D721Med (cell line): ENCODE data around the gene SREBF1.

ENCODE experiments used
- DNase-seq: peaks from one replicate; pipeline ENCODE4 v3.0.0; 2011; ENCODE audit warnings: low spot score; ENCODE audit not compliant: insufficient read length
- FAIRE-seq: peaks from 2 replicates; lab custom pipeline; 2011; peaks lifted over from hg19 to GRCh38; lab: Jason Lieb, UNC
- TF ChIP-seq, protein P1 (sequence below): IDR thresholded peaks from 2 replicates; pipeline ENCODE4 v1.5.1; 2012; ENCODE audit warnings: mild to moderate bottlenecking, control low read depth; ENCODE audit not compliant: insufficient read depth; ENCODE audit errors: missing control alignments

Gene SREBF1

DNA sequence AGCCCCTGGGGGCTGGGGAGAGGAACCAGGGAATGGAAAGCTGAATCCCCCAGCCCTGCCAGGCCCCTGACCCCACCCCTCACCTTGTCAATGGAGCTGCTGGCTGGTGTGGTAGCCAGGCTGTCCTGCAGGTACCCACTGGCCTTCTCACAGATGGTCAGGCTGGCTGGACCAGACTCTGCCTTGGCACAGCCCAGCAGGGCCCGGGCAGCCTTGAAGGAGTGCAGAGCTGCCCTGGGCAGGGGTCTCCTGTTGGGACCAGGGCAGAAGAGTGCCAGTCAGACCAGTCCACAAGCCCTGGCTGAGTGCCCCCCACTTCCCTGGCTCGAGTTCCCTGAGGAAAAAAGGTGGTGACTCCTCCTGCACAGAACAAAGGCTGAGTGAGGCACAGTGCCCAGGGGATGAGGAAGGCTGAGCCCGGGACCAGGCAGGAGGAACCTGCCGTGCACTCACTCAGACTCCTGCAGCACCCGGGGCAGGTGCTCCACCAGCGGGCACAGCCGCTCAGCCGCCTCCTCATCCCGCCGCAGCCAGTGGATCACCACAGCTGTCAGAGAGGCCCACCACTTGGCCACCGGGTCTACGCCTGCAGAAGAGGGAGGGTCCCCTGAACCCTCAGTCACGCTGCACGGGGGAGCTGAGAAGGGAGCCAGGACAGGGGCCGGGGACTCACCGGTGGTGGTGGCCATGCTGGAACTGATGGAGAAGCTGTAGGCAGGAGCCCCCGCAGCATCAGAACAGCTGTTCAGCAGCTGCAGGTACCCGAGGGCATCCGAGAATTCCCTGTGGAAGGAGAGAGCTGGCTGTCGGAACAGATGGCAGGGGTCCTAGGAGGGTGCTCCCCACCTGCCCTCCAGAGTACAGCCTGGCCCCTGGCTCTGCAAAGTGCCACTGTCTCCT, 22.4 kb downstream of the SREBF1 start:
- DNase-seq = no peak
- no peak for FAIRE-seq
- TF ChIP-seq, protein P1, sequence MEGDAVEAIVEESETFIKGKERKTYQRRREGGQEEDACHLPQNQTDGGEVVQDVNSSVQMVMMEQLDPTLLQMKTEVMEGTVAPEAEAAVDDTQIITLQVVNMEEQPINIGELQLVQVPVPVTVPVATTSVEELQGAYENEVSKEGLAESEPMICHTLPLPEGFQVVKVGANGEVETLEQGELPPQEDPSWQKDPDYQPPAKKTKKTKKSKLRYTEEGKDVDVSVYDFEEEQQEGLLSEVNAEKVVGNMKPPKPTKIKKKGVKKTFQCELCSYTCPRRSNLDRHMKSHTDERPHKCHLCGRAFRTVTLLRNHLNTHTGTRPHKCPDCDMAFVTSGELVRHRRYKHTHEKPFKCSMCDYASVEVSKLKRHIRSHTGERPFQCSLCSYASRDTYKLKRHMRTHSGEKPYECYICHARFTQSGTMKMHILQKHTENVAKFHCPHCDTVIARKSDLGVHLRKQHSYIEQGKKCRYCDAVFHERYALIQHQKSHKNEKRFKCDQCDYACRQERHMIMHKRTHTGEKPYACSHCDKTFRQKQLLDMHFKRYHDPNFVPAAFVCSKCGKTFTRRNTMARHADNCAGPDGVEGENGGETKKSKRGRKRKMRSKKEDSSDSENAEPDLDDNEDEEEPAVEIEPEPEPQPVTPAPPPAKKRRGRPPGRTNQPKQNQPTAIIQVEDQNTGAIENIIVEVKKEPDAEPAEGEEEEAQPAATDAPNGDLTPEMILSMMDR = no peak

DNA sequence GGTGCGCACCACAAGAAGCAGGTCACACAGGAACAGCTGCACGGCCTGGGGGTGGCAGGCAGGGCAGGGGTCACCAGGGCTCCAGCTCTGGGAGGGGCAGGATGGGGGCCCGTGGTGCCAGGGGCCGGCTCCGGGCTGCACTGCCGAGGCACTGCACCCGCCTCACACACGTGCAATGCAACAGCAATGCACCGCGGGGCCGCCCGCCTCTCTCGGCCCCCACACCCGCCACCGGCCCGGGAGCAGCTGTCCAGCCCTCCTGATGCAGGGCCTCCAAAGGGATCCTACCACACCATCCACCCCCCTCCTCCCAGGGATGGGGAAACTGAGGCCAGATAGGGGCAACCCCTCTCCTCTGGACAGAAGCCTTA, 23.1 kb downstream of the SREBF1 start:
- TF ChIP-seq, protein P1 = no peak
- no peak for DNase-seq
- no peak for FAIRE-seq

DNA sequence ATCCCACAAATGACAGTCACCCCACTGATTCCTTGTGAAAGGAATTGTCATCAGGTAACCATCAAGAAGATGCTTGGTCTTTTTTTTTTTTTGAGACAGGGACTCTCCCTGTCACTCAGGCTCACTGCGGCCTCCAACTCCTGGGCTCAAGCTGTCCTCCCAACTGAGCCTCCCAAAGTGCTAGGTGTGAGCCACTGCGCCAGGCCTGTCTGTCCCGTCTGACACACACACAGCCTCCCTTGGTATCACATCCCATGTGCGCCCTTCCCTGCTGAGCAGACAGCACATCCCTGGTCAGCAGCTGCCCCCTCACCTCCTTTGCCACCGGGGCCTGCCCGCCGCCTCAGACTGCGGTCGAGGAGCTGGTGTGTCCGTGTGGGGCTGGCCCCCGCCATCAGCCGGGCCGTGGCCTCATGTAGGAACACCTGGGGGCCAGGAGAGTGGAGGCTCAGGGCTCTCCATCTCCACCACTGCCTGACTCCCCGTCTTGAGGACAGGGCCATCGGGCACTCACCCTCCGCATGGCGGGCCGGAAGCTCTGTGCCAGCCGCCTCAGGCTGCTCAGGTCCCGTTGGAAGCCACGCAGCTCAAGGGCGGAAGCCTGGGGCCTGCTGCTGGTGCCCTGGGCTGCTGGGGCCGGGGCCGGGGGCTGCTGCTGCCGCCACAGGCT, 23.6 kb downstream of the SREBF1 start:
- FAIRE-seq = no peak
- DNase-seq = no peak
- TF ChIP-seq, protein P1 = no peak

DNA sequence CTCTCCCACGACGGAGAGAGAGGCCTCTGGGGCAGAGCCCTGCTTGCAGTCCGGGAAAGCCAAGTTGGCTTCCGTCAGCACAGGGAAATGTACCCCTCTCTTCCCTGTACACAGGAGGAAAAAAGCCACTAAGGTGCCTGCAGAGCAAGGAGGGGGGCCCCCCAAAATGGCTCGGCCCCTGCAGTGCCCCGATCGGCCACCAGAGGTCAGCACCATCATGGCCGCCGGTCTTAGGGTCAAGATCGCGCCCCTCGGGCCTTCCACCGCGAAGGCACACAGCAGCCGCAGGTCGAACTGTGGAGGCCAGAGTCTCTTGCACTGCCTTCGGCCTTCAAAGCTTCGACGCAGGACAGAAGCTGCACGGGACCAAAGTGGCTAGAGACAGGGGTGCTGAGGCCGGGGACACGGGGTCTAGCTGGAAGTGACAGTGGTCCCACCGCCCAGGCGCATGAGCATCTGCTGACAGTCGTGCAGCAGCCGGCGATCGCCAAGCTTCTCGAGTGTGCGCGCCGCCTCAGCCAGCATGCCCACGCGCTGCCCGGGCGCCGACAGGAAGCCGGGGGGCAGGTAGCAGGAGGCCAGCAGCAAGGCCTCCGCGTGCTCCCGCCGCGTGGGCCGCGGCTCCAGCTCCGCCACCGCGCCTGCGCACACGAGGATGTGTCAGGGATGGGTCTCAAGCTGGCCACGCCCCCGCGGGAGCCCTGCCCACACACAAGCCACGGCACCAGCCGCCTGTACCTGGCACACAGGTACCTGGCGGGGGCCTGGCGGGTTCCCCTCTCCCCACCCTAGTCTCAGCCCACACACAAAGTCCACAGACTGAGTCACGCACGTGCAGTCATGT, 24.4 kb downstream of the SREBF1 start:
- TF ChIP-seq, protein P1 = peak; percentile 56
- no peak for FAIRE-seq
- DNase-seq = peak; percentile 79

DNA sequence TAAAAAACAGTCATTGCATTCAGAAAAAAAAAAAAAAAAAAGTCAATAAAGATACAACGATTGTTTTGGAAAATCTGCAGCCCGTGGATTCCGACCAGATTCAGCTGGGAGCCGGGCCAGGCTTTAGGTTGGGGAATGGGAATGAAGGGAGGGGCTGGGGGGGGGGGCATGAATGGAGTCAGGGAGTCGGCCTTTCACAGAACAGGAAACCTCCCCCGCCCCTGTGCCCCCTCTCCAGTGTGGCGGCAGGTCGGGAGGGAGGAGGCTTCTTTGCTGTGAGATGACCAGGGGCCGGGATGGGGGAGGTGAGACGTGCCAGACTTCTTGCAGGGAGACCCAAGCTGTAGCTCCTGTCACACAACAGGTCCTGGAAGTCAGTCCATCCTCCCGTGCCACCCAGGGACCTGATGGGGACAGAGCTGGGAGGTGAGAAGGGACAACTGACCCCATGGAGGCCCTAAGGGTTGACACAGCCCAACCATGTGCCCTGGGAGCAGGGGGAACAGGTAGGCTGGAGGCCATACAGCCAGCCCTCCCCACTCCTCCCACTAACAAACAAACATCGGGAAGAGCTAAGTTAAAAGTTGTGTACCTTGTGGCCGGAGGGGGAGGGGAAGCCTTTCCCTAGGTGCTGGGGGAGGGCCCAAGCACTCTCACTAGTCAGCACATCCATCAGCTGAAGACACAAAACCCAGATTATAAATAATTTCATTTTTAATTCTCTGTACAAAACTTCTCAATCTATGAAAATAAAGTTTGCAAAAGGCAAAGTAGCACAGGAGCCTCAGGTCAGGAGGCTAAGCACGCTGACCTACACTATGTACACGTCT, 25.2 kb downstream of the SREBF1 start:
- no peak for FAIRE-seq
- DNase-seq = no peak

DNA sequence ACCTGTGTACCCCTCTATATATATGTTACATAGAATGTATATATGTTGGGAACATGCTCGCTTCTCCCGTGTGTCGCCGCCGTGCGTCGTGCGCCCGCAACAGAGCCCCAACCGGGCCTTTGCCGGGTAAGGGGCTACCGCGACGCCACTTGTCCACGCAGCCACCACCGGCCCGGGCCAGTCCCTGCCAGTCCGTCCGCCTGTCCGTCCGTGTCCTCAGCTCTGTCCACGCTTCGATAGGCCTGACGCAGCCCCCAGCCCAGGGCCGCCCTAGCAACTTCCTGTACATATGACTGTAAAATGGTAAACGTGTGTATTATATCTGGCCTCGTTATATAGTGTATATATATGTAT, 25.9 kb downstream of the SREBF1 start:
- FAIRE-seq = no peak
- DNase-seq = no peak
- TF ChIP-seq, protein P1 = no peak

More for the DNA sequence above, 25.2 kb downstream of the SREBF1 start:
- TF ChIP-seq, protein P1 = no peak
